Panc1 (cell line): ENCODE data around the gene ZNF555. TPM values are rescaled to one million over a fixed set of nuclear protein-coding genes. Genes with fewer than 3 reads are reported as not detected.
"Not testable (repeated sequence)": the region's sequence is repeated elsewhere in the genome, so short reads cannot be mapped to it uniquely, and the experiment has no call there.

Source experiments
- ATAC-seq: fragments of 200-7000 bp; cut with Tn5 transposase; 2 replicates; pipeline ENCODE4 v1.9.1; 2020; ENCODE audit warnings: mild to moderate bottlenecking, moderate library complexity
- BruUV-seq: library from RNA; stranded (reverse); fragments of 400-500 nt; replicated peaks from 2 replicates; lab custom pipeline; 2021; lab: Mats Ljungman, UMichigan
- CTCF ChIA-PET: fragments of 300-600 bp; sonication (Branson Sonifier 250); formaldehyde crosslinking; loops from one replicate; lab custom pipeline; 2022; ENCODE audit warnings: antibody characterized with exemption; lab: Charles Lee
- POLR2A ChIA-PET: fragments of 300-600 bp; sonication (Branson Sonifier 250); formaldehyde crosslinking; loops from one replicate; lab custom pipeline; 2022; ENCODE audit warnings: antibody characterized with exemption; lab: Charles Lee
- DNase-seq: peaks from one replicate; pipeline ENCODE4 v3.0.0-alpha.2; 2010; ENCODE audit warnings: low read depth, low spot score
- H3K27ac ChIP-seq: 2 replicates; pipeline ENCODE4 v1.5.1; 2011; ENCODE audit warnings: mild to moderate bottlenecking, low read length, inconsistent platforms
- H3K27me3 ChIP-seq: fragments of 200-500 bp; sonication (Bioruptor generic); 2 replicates; pipeline ENCODE4 v1.6.0; 2014; ENCODE audit warnings: low read length, inconsistent platforms; ENCODE audit not compliant: control insufficient read depth, insufficient read depth
- H3K36me3 ChIP-seq: fragments of 200-500 bp; sonication (Bioruptor generic); 2 replicates; pipeline ENCODE4 v1.5.1; 2014; ENCODE audit warnings: inconsistent platforms, mild to moderate bottlenecking, low read length, moderate library complexity; ENCODE audit not compliant: control insufficient read depth, insufficient read depth
- H3K4me1 ChIP-seq: 2 replicates; pipeline ENCODE4 v1.5.1; 2011; ENCODE audit warnings: inconsistent platforms, mild to moderate bottlenecking, low read length, moderate library complexity; ENCODE audit not compliant: control insufficient read depth, insufficient read depth
- H3K4me3 ChIP-seq, 2 experiments: 2 replicates each; pipeline ENCODE4 v1.5.1; 2011 to 2012; ENCODE audit warnings: low read depth in 2 of 2, low read length in 2 of 2, mild to moderate bottlenecking in 2 of 2, inconsistent platforms in 1 of 2, moderate library complexity in 1 of 2
- H3K9me3 ChIP-seq: fragments of 200-500 bp; sonication (Bioruptor generic); 2 replicates; pipeline ENCODE4 v1.5.1; 2014; ENCODE audit warnings: low read depth, mild to moderate bottlenecking, inconsistent platforms, low read length, moderate library complexity; ENCODE audit not compliant: control insufficient read depth, insufficient read depth
- CTCF ChIP-seq: fragments of 450-650 bp; IDR thresholded peaks from 2 replicates; pipeline ENCODE4 v1.5.1; 2017; ENCODE audit warnings: mild to moderate bottlenecking
- POLR2AphosphoS5 ChIP-seq: IDR thresholded peaks from 2 replicates; pipeline ENCODE4 v1.6.1; 2012; ENCODE audit warnings: mild to moderate bottlenecking, low read depth, low read length, moderate library complexity
- REST ChIP-seq, 2 experiments: IDR thresholded peaks; 2 replicates each; pipeline ENCODE4 v1.6.1; 2011 to 2012; ENCODE audit warnings: low read depth in 2 of 2, control low read depth in 1 of 2, low read length in 1 of 2, mild to moderate bottlenecking in 1 of 2, moderate library complexity in 1 of 2; ENCODE audit not compliant: insufficient read depth in 1 of 2
- SIN3A ChIP-seq: IDR thresholded peaks from 2 replicates; pipeline ENCODE4 v1.6.1; 2012; ENCODE audit warnings: low read depth, mild to moderate bottlenecking, low read length, moderate library complexity, borderline replicate concordance; ENCODE audit not compliant: insufficient read depth
- TCF7L2 ChIP-seq: IDR thresholded peaks from 2 replicates; pipeline ENCODE4 v1.6.1; 2011; ENCODE audit warnings: mild to moderate bottlenecking, low read depth, low read length, inconsistent platforms
- in situ Hi-C: cut with HindIII; loops from 2 replicates; pipeline ENCODE4 v1.10.0; 2016; ENCODE audit warnings: low sequenced_read_pairs, low pct_unique_long_range_greater_than_20kb
- intact Hi-C: fragments of 100-400 bp; cut with micrococcal nuclease; formaldehyde crosslinking; loops from one replicate; pipeline ENCODE4 v1.10.0; 2022; ENCODE audit not compliant: unreplicated experiment
- total RNA-seq: library from RNA; stranded (reverse); gene quantifications from one replicate; pipeline ENCODE4 v1.2.1, GENCODE V29; 2021; ENCODE audit not compliant: unreplicated experiment

Gene ZNF555
- total RNA-seq, 1 experiment from 2014 or later = 7.3 TPM

GRCh38 chr19:2888731-2889224 lies 47.5 kb downstream of the ZNF555 start:
- H3K27ac ChIP-seq = no peak overlapping the region
- ChIA-PET POLR2A (no interaction called here), CTCF (no interaction called here)
- ATAC-seq (no peak), DNase-seq (no peak)
- no peaks in the 10 kb centered on the region for H3K4me1 ChIP-seq
- in situ Hi-C loops (no loop called here), intact Hi-C loops (no loop called here)
- H3K27me3 ChIP-seq = no peaks in the 10 kb centered on the region
- H3K36me3 ChIP-seq = no peaks in the 10 kb centered on the region
- no peak for TF ChIP-seq POLR2AphosphoS5
- no peak for TF ChIP-seq CTCF
- TF ChIP-seq REST (IDR thresholded peaks at IDR 0.05; ENCODE audit: insufficient read depth in 1 of 2, low read depth in 2 of 2, low read length in 1 of 2) = no peak
- no peak for TF ChIP-seq SIN3A
- no peak for TF ChIP-seq TCF7L2
- no peaks in the 10 kb centered on the region for H3K9me3 ChIP-seq
- BruUV-seq = no TSS peak
- no peak overlapping the region for H3K4me3 ChIP-seq

- H3K27ac ChIP-seq, CTCF ChIA-PET, H3K27me3 ChIP-seq, BruUV-seq, POLR2A ChIA-PET, H3K9me3 ChIP-seq, in situ Hi-C loops, H3K4me1 ChIP-seq, intact Hi-C loops, H3K4me3 ChIP-seq, DNase-seq, ATAC-seq, H3K36me3 ChIP-seq: not testable (repeated sequence)
These were observed 49.3 kb downstream of the ZNF555 start for GRCh38 chr19:2890531-2890930.

GRCh38 chr19:2896694-2897093 lies 55.4 kb downstream of the ZNF555 start:
- no TSS peak for BruUV-seq
- POLR2A ChIA-PET = no interaction called here
- intact Hi-C loops = no loop called here
- no peaks in the 10 kb centered on the region for H3K27me3 ChIP-seq
- ATAC-seq = no peak
- no peak for DNase-seq
- in situ Hi-C loops = no loop called here
- no peak overlapping the region for H3K27ac ChIP-seq
- CTCF ChIA-PET = no interaction called here
- no peaks in the 10 kb centered on the region; the same call in 1 of the 2 replicates for H3K36me3 ChIP-seq
- no peak overlapping the region for H3K4me3 ChIP-seq
- H3K4me1 ChIP-seq = no peaks in the 10 kb centered on the region
- H3K9me3 ChIP-seq = peaks cover 7% of the 10 kb centered on the region; the same call in 1 of the 2 replicates
- no peak for TF ChIP-seq SIN3A
- no peak for TF ChIP-seq TCF7L2
- TF ChIP-seq CTCF = no peak
- no peak for TF ChIP-seq POLR2AphosphoS5
- TF ChIP-seq REST (IDR thresholded peaks at IDR 0.05; ENCODE audit: insufficient read depth in 1 of 2, low read depth in 2 of 2, low read length in 1 of 2) = no peak
